H9 (cell line): ENCODE measurements around the gene MREG. TPM values are rescaled to one million over a fixed set of nuclear protein-coding genes. Genes with fewer than 3 reads are reported as not detected.

Source experiments
- DNase-seq: peaks from one replicate; pipeline ENCODE4 v3.0.0-alpha.2; 2017
- H2AFZ ChIP-seq: one replicate; pipeline ENCODE4 v1.6.1; 2013; ENCODE audit warnings: mild to moderate bottlenecking, low read length, control low read depth, moderate library complexity
- H2AK5ac ChIP-seq: 2 replicates; pipeline ENCODE4 v1.6.1; 2013; ENCODE audit warnings: low read length, control low read depth, mixed read lengths; ENCODE audit not compliant: insufficient read length
- H2BK120ac ChIP-seq: one replicate; pipeline ENCODE4 v1.6.1; 2013; ENCODE audit warnings: low read depth, mild to moderate bottlenecking, low read length, control low read depth, inconsistent platforms; ENCODE audit not compliant: poor library complexity, severe bottlenecking
- H2BK12ac ChIP-seq: 2 replicates; pipeline ENCODE4 v1.6.1; 2013; ENCODE audit warnings: low read length, control low read depth, mixed read lengths, low read depth; ENCODE audit not compliant: insufficient read length
- H2BK15ac ChIP-seq: 2 replicates; pipeline ENCODE4 v1.6.1; 2013; ENCODE audit warnings: low read depth, low read length, control low read depth
- H2BK20ac ChIP-seq: one replicate; pipeline ENCODE4 v1.6.1; 2013; ENCODE audit warnings: low read depth, mild to moderate bottlenecking, low read length, control low read depth, inconsistent platforms; ENCODE audit not compliant: poor library complexity, severe bottlenecking
- H2BK5ac ChIP-seq: 2 replicates; pipeline ENCODE4 v1.6.1; 2013; ENCODE audit warnings: low read length, control low read depth, mixed read lengths; ENCODE audit not compliant: insufficient read length
- H3K14ac ChIP-seq: 2 replicates; pipeline ENCODE4 v1.6.1; 2013; ENCODE audit warnings: low read length, control low read depth; ENCODE audit not compliant: insufficient read depth
- H3K18ac ChIP-seq: 2 replicates; pipeline ENCODE4 v1.6.1; 2013; ENCODE audit warnings: low read depth, mild to moderate bottlenecking, mixed read lengths, low read length, control low read depth; ENCODE audit not compliant: insufficient read length
- H3K23ac ChIP-seq: 2 replicates; pipeline ENCODE4 v1.6.1; 2013; ENCODE audit warnings: low read length, control low read depth, mixed read lengths, low read depth; ENCODE audit not compliant: insufficient read length
- H3K23me2 ChIP-seq: 2 replicates; pipeline ENCODE4 v1.6.1; 2013; ENCODE audit warnings: low read depth, mild to moderate bottlenecking, mixed read lengths, low read length, control low read depth; ENCODE audit not compliant: insufficient read length, poor library complexity, severe bottlenecking
- H3K27ac ChIP-seq: 2 replicates; pipeline ENCODE4 v1.5.1; 2013; ENCODE audit warnings: low read length, control low read depth, mixed read lengths, low read depth; ENCODE audit not compliant: insufficient read length
- H3K27me3 ChIP-seq: 2 replicates; pipeline ENCODE4 v1.6.1; 2013; ENCODE audit warnings: low read length, control low read depth, inconsistent platforms; ENCODE audit not compliant: insufficient read depth
- H3K4ac ChIP-seq: 2 replicates; pipeline ENCODE4 v1.6.1; 2013; ENCODE audit warnings: low read depth, mild to moderate bottlenecking, control low read depth, inconsistent platforms, low read length, moderate library complexity
- H3K4me1 ChIP-seq: 2 replicates; pipeline ENCODE4 v1.6.1; 2013; ENCODE audit warnings: low read length, control low read depth, inconsistent platforms; ENCODE audit not compliant: insufficient read depth
- H3K4me2 ChIP-seq: 2 replicates; pipeline ENCODE4 v1.6.1; 2013; ENCODE audit warnings: low read length, control low read depth, mixed read lengths; ENCODE audit not compliant: insufficient read length, insufficient read depth
- H3K56ac ChIP-seq: 2 replicates; pipeline ENCODE4 v1.6.1; 2013; ENCODE audit warnings: low read depth, mild to moderate bottlenecking, mixed read lengths, low read length, control low read depth; ENCODE audit not compliant: insufficient read length
- H3K79me1 ChIP-seq: 2 replicates; pipeline ENCODE4 v1.6.1; 2013; ENCODE audit warnings: low read depth, mild to moderate bottlenecking, moderate library complexity, low read length, control low read depth, inconsistent platforms; ENCODE audit not compliant: insufficient read depth, poor library complexity, severe bottlenecking
- H3K79me2 ChIP-seq: 2 replicates; pipeline ENCODE4 v1.6.1; 2013; ENCODE audit warnings: low read length, control low read depth, inconsistent platforms; ENCODE audit not compliant: insufficient read depth
- H3K9ac ChIP-seq: 2 replicates; pipeline ENCODE4 v1.6.1; 2013; ENCODE audit warnings: low read length, control low read depth, mixed read lengths; ENCODE audit not compliant: insufficient read length; ENCODE audit errors: extremely low read depth
- H3K9me3 ChIP-seq: one replicate; pipeline ENCODE4 v1.6.1; 2013; ENCODE audit warnings: low read depth, low read length, inconsistent platforms; ENCODE audit not compliant: control insufficient read depth
- H3T11ph ChIP-seq: one replicate; pipeline ENCODE4 v1.6.1; 2013; ENCODE audit warnings: mild to moderate bottlenecking, low read length, control low read depth, inconsistent platforms
- H4K20me1 ChIP-seq: one replicate; pipeline ENCODE4 v1.6.1; 2013; ENCODE audit not compliant: control insufficient read depth, insufficient read length, insufficient read depth
- H4K5ac ChIP-seq: 2 replicates; pipeline ENCODE4 v1.6.1; 2013; ENCODE audit warnings: low read depth, mild to moderate bottlenecking, mixed read lengths, low read length, control low read depth; ENCODE audit not compliant: insufficient read length
- H4K8ac ChIP-seq: replicated peaks from 2 replicates; pipeline ENCODE4 v1.6.1; 2013; ENCODE audit warnings: low read length, control low read depth, mixed read lengths, low read depth; ENCODE audit not compliant: insufficient read length
- H4K91ac ChIP-seq: 2 replicates; pipeline ENCODE4 v1.6.1; 2013; ENCODE audit warnings: low read depth, mild to moderate bottlenecking, moderate library complexity, mixed read lengths, low read length, control low read depth; ENCODE audit not compliant: insufficient read length
- H3K27ac Mint-ChIP-seq, 3 experiments: 2 replicates in 2 of 3; 3 replicates in 1 of 3; pipeline ENCODE4 v1.8.0; 2020 to 2021; ENCODE audit warnings: mixed read lengths in 3 of 3, mild to moderate bottlenecking in 1 of 3, moderate library complexity in 1 of 3
- H3K27me3 Mint-ChIP-seq: 2 replicates; pipeline ENCODE4 v1.8.0; 2021; ENCODE audit warnings: low read depth, mild to moderate bottlenecking, moderate library complexity, mixed read lengths
- H3K36me3 Mint-ChIP-seq, 3 experiments: 2 replicates in 2 of 3; 3 replicates in 1 of 3; pipeline ENCODE4 v1.8.0; 2020 to 2021; ENCODE audit warnings: low read depth in 3 of 3, mixed read lengths in 3 of 3; ENCODE audit not compliant: insufficient read depth in 1 of 3
- H3K4me1 Mint-ChIP-seq, 2 experiments: 2 replicates each; pipeline ENCODE4 v1.8.0; 2020; ENCODE audit warnings: mixed read lengths in 2 of 2
- H3K4me3 Mint-ChIP-seq, 2 experiments: 2 replicates in 1 of 2; 3 replicates in 1 of 2; pipeline ENCODE4 v1.8.0; 2020 to 2021; ENCODE audit warnings: mild to moderate bottlenecking in 2 of 2, mixed read lengths in 2 of 2, moderate library complexity in 1 of 2
- H3K9me3 Mint-ChIP-seq, 2 experiments: 2 replicates in 1 of 2; 3 replicates in 1 of 2; pipeline ENCODE4 v1.8.0; 2020; ENCODE audit warnings: mild to moderate bottlenecking in 2 of 2, mixed read lengths in 2 of 2, moderate library complexity in 1 of 2
- WGBS: extraction: QIAGEN DNeasy Blood & Tissue Kit; methylation state at CpG from one replicate; pipeline ENCODE4 v1.1.7; 2013; ENCODE audit warnings: missing lambda C conversion rate, low lambda C conversion rate, mixed read lengths; ENCODE audit not compliant: insufficient read length; ENCODE audit errors: extremely low coverage; 5-methylcytosine and 5-hydroxymethylcytosine counted together
- total RNA-seq: library from RNA; stranded (reverse); gene quantifications from 2 replicates; pipeline ENCODE4 v1.2.1, GENCODE V29; 2021
- TF ChIP-seq, protein P1 (sequence below): fragments of 200-600 bp; sonication (generic); conservative IDR thresholded peaks from 3 replicates; pipeline ENCODE4 v1.8.0; 2021; ENCODE audit warnings: antibody characterized with exemption, mild to moderate bottlenecking

Gene MREG
- total RNA-seq, 1 experiment from 2014 or later = 21.8 TPM

DNA sequence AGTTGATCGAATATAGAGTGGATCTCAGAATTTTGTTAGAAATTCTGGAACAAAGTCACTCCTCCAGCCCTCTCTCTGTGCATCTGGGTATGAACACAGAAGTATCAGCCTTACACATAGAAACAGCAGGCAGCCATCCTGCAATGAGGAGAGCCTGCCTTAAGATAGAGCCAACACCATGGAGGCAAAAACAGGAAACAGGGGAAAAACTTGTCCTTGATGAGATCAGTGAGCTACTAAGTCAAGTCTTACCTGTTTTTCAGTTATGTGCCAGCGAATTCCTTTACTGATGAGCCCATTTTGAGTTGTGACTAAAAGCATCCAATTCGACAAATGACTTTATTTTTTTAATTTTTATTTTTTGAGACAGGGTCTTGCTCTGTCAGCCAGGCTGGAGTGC is 26.6 kb upstream of the MREG start:
- TF ChIP-seq, protein P1, sequence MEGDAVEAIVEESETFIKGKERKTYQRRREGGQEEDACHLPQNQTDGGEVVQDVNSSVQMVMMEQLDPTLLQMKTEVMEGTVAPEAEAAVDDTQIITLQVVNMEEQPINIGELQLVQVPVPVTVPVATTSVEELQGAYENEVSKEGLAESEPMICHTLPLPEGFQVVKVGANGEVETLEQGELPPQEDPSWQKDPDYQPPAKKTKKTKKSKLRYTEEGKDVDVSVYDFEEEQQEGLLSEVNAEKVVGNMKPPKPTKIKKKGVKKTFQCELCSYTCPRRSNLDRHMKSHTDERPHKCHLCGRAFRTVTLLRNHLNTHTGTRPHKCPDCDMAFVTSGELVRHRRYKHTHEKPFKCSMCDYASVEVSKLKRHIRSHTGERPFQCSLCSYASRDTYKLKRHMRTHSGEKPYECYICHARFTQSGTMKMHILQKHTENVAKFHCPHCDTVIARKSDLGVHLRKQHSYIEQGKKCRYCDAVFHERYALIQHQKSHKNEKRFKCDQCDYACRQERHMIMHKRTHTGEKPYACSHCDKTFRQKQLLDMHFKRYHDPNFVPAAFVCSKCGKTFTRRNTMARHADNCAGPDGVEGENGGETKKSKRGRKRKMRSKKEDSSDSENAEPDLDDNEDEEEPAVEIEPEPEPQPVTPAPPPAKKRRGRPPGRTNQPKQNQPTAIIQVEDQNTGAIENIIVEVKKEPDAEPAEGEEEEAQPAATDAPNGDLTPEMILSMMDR = no peak
- Histone ChIP-seq H4K91ac (no peak overlapping the region), H3K27me3 (no peaks in the 10 kb centered on the region), H3K9me3 (no peaks in the 10 kb centered on the region), H3K4me2 (no peak overlapping the region), H4K8ac (no peak overlapping the region), H3K14ac (no peak overlapping the region), H2AFZ (no peak overlapping the region), H3K56ac (no peak overlapping the region), H3K4me1 (no peaks in the 10 kb centered on the region), H4K5ac (no peak overlapping the region), H3K23ac (no peak overlapping the region), H3K23me2 (no peaks in the 10 kb centered on the region), H3K79me2 (no peaks in the 10 kb centered on the region), H2BK5ac (no peak overlapping the region), H3K27ac (no peak overlapping the region), H2BK20ac (no peak overlapping the region), H3K4ac (no peak overlapping the region), H3K9ac (no peak overlapping the region), H2BK12ac (no peak overlapping the region), H2BK120ac (no peak overlapping the region), H2AK5ac (no peak overlapping the region), H3K18ac (no peak overlapping the region), H3K79me1 (no peaks in the 10 kb centered on the region), H3T11ph (no peak overlapping the region), H2BK15ac (no peak overlapping the region), H4K20me1 (no peaks in the 10 kb centered on the region)
- Mint-ChIP-seq H3K36me3 (peaks cover 8 to 38% (median 26%) of the 10 kb centered on the region in 3 experiments; a peak in 6 of 7 replicates), H3K4me3 (no peak overlapping the region), H3K27me3 (no peaks in the 10 kb centered on the region), H3K4me1 (peaks cover 4 to 8% of the 10 kb centered on the region in 2 experiments), H3K27ac (peak overlapping the region in 1 of 3 experiments; percentile 90; a peak in 2 of 7 replicates), H3K9me3 (no peaks in the 10 kb centered on the region)
- WGBS = no CpG with 5 or more reads among the region's 3 CpGs
- DNase-seq = no peak
